SK-N-SH (cell line): ENCODE data around the gene SEC23IP.

ENCODE experiments used
- CTCF ChIP-seq: fragments of 200-600 bp; sonication (generic); IDR thresholded peaks from 2 replicates; pipeline ENCODE4 v1.6.1; 2017; ENCODE audit warnings: antibody characterized with exemption, mild to moderate bottlenecking, moderate library complexity
- ELF1 ChIP-seq: IDR thresholded peaks from 2 replicates; pipeline ENCODE4 v1.4.0; 2012
- EZH2phosphoT487 ChIP-seq: fragments of 200-600 bp; sonication (generic); IDR thresholded peaks from 2 replicates; pipeline ENCODE4 v1.6.1; 2017; ENCODE audit warnings: low read depth, mixed run types, mild to moderate bottlenecking, antibody characterized with exemption, moderate library complexity, borderline replicate concordance
- GABPA ChIP-seq: IDR thresholded peaks from 2 replicates; pipeline ENCODE4 v1.4.0; 2012; ENCODE audit warnings: low read depth, mild to moderate bottlenecking
- MAX ChIP-seq: IDR thresholded peaks from 2 replicates; pipeline ENCODE4 v1.4.0; 2012; ENCODE audit warnings: low read depth
- MEF2A ChIP-seq: IDR thresholded peaks from 2 replicates; pipeline ENCODE4 v1.4.0; 2012; ENCODE audit warnings: low read depth, borderline replicate concordance
- PBX3 ChIP-seq: IDR thresholded peaks from 2 replicates; pipeline ENCODE4; 2012
- POLR2AphosphoS5 ChIP-seq: IDR thresholded peaks from 2 replicates; pipeline ENCODE4 v1.6.1; 2012; ENCODE audit warnings: low read depth, low read length
- RCOR1 ChIP-seq: fragments of 150-350 bp; IDR thresholded peaks from 2 replicates; pipeline ENCODE4 v1.6.1; 2017; ENCODE audit warnings: antibody characterized with exemption, low read length
- REST ChIP-seq: IDR thresholded peaks from 2 replicates; pipeline ENCODE4 v1.6.1; 2012; ENCODE audit warnings: mild to moderate bottlenecking, low read depth, low read length, moderate library complexity
- SMC3 ChIP-seq: IDR thresholded peaks from 2 replicates; pipeline ENCODE4 v1.6.1; 2012; ENCODE audit warnings: low read depth, low read length, improper control_type of control experiment
- TAF1 ChIP-seq: IDR thresholded peaks from 2 replicates; pipeline ENCODE4 v1.6.1; 2012; ENCODE audit warnings: low read depth, mild to moderate bottlenecking, low read length, moderate library complexity, borderline replicate concordance
- TCF12 ChIP-seq: IDR thresholded peaks from 2 replicates; pipeline ENCODE4 v1.4.0; 2012
- USF2 ChIP-seq: fragments of 150-350 bp; IDR thresholded peaks from 2 replicates; pipeline ENCODE4 v1.6.1; 2017; ENCODE audit warnings: antibody characterized with exemption, low read length, low read depth, borderline replicate concordance

- TF ChIP-seq RCOR1 (no peak), CTCF (no peak), POLR2AphosphoS5 (no peak), TAF1 (no peak), SMC3 (no peak), MAX (no peak), PBX3 (no peak), MEF2A (no peak), ELF1 (no peak), GABPA (no peak), EZH2phosphoT487 (no peak), USF2 (no peak), REST (no peak), TCF12 (no peak)
Measured at GRCh38 chr10:119853574-119853973, 39.0 kb upstream of the SEC23IP start.
